WTC11 (cell line): ENCODE results near the gene PIK3CB. TPM values are rescaled to one million over a fixed set of nuclear protein-coding genes. Genes with fewer than 3 reads are reported as not detected.

Experiments
- ATAC-seq: fragments of 200-7000 bp; cut with Tn5 transposase; 2 replicates; pipeline ENCODE4 v1.10.0; 2021; ENCODE audit warnings: mild to moderate bottlenecking, moderate library complexity
- CTCF ChIA-PET: fragments of 300-600 bp; sonication (Branson Sonifier 250); formaldehyde crosslinking; loops from one replicate; lab custom pipeline; 2021; ENCODE audit warnings: antibody characterized with exemption; lab: Charles Lee
- POLR2A ChIA-PET: fragments of 350-600 bp; sonication (Branson Sonifier 250); formaldehyde crosslinking; loops from one replicate; lab custom pipeline; 2021; ENCODE audit warnings: antibody characterized with exemption; lab: Charles Lee
- DNase-seq: peaks from one replicate; pipeline ENCODE4 v3.0.0; 2021; ENCODE audit warnings: low spot score
- H3K27ac Mint-ChIP-seq: 2 replicates; pipeline ENCODE4 v1.8.0; 2021; ENCODE audit warnings: mixed read lengths
- H3K27me3 Mint-ChIP-seq: 2 replicates; pipeline ENCODE4 v1.8.0; 2021; ENCODE audit warnings: low read depth, mild to moderate bottlenecking, moderate library complexity, mixed read lengths
- H3K36me3 Mint-ChIP-seq: 2 replicates; pipeline ENCODE4 v1.8.0; 2021; ENCODE audit warnings: mixed read lengths
- H3K4me1 Mint-ChIP-seq: 2 replicates; pipeline ENCODE4 v1.8.0; 2022; ENCODE audit warnings: mixed read lengths
- H3K4me3 Mint-ChIP-seq: 2 replicates; pipeline ENCODE4 v1.8.0; 2021; ENCODE audit warnings: mild to moderate bottlenecking, moderate library complexity, mixed read lengths
- H3K9me3 Mint-ChIP-seq: 2 replicates; pipeline ENCODE4 v1.8.0; 2021; ENCODE audit warnings: mixed read lengths
- CREB1 ChIP-seq: sonication (generic); formaldehyde crosslinking; IDR thresholded peaks from 2 replicates; pipeline ENCODE4 v1.8.0; 2023; ENCODE audit warnings: mild to moderate bottlenecking, missing genetic modification reagents
- FOXP1 ChIP-seq: sonication (generic); formaldehyde crosslinking; IDR thresholded peaks from 2 replicates; pipeline ENCODE4 v1.8.0; 2022; ENCODE audit warnings: missing genetic modification reagents, mild to moderate bottlenecking, moderate library complexity, borderline replicate concordance
- KAT7 ChIP-seq: sonication (generic); formaldehyde crosslinking; IDR thresholded peaks from 2 replicates; pipeline ENCODE4 v1.8.1; 2023; ENCODE audit warnings: missing genetic modification reagents, mild to moderate bottlenecking, borderline replicate concordance
- MYBL2 ChIP-seq: sonication (generic); formaldehyde crosslinking; IDR thresholded peaks from 2 replicates; pipeline ENCODE4 v1.8.1; 2023; ENCODE audit warnings: mild to moderate bottlenecking, moderate library complexity, missing genetic modification reagents
- NFE2L1 ChIP-seq: sonication (generic); formaldehyde crosslinking; IDR thresholded peaks from 2 replicates; pipeline ENCODE4 v1.8.1; 2023; ENCODE audit warnings: missing genetic modification reagents
- NR2C2 ChIP-seq: sonication (generic); formaldehyde crosslinking; IDR thresholded peaks from 2 replicates; pipeline ENCODE4 v1.8.0; 2022; ENCODE audit warnings: mild to moderate bottlenecking, missing genetic modification reagents
- PRRX2 ChIP-seq: fragments of 250-450 bp; sonication (Bioruptor Pico); IDR thresholded peaks from 2 replicates; pipeline ENCODE4 v1.8.0; 2021; ENCODE audit warnings: mild to moderate bottlenecking
- SP1 ChIP-seq: sonication (generic); formaldehyde crosslinking; conservative IDR thresholded peaks from 2 replicates; pipeline ENCODE4 v1.8.1; 2022; ENCODE audit warnings: missing genetic modification reagents
- TEAD1 ChIP-seq: sonication (generic); formaldehyde crosslinking; IDR thresholded peaks from 2 replicates; pipeline ENCODE4 v1.8.0; 2022; ENCODE audit warnings: mild to moderate bottlenecking, missing genetic modification reagents
- TEAD4 ChIP-seq: sonication (generic); formaldehyde crosslinking; IDR thresholded peaks from 2 replicates; pipeline ENCODE4 v1.8.0; 2022; ENCODE audit warnings: mild to moderate bottlenecking, missing genetic modification reagents
- ZNF121 ChIP-seq: sonication (generic); formaldehyde crosslinking; IDR thresholded peaks from 2 replicates; pipeline ENCODE4 v1.8.0; 2023; ENCODE audit warnings: missing genetic modification reagents
- total RNA-seq: library from RNA; stranded (reverse); gene quantifications from 3 replicates; pipeline ENCODE4 v1.2.3, GENCODE V29; 2021
- TF ChIP-seq, protein P1 (sequence below): sonication (generic); formaldehyde crosslinking; IDR thresholded peaks from 2 replicates; pipeline ENCODE4 v1.8.1; 2022; ENCODE audit warnings: mild to moderate bottlenecking, moderate library complexity, missing genetic modification reagents
- TF ChIP-seq, protein P2 (sequence below): sonication (generic); formaldehyde crosslinking; IDR thresholded peaks from 2 replicates; pipeline ENCODE4 v1.8.1; 2023; ENCODE audit warnings: mild to moderate bottlenecking, moderate library complexity, missing genetic modification reagents
- TF ChIP-seq, protein P3 (sequence below): sonication (generic); formaldehyde crosslinking; IDR thresholded peaks from 2 replicates; pipeline ENCODE4 v1.8.1; 2023; ENCODE audit warnings: mild to moderate bottlenecking, missing genetic modification reagents, borderline replicate concordance
- TF ChIP-seq, protein P4 (sequence below): sonication (generic); formaldehyde crosslinking; IDR thresholded peaks from 2 replicates; pipeline ENCODE4 v1.8.0; 2022; ENCODE audit warnings: mild to moderate bottlenecking, missing genetic modification reagents
- TF ChIP-seq, protein P5 (sequence below): sonication (generic); formaldehyde crosslinking; IDR thresholded peaks from 2 replicates; pipeline ENCODE4 v1.8.1; 2022; ENCODE audit warnings: missing genetic modification reagents, borderline replicate concordance
- TF ChIP-seq, protein P6 (sequence below): sonication (generic); formaldehyde crosslinking; IDR thresholded peaks from 2 replicates; pipeline ENCODE4 v1.8.1; 2023; ENCODE audit warnings: mild to moderate bottlenecking, missing genetic modification reagents
- TF ChIP-seq, protein P7 (sequence below): fragments of 250-450 bp; sonication (Bioruptor Pico); IDR thresholded peaks from 2 replicates; pipeline ENCODE4 v1.9.0; 2021; ENCODE audit warnings: moderate library complexity, mild to moderate bottlenecking, inconsistent platforms, borderline replicate concordance

PIK3CB gene
- total RNA-seq, 1 experiment from 2014 or later = 36.0 TPM

DNA sequence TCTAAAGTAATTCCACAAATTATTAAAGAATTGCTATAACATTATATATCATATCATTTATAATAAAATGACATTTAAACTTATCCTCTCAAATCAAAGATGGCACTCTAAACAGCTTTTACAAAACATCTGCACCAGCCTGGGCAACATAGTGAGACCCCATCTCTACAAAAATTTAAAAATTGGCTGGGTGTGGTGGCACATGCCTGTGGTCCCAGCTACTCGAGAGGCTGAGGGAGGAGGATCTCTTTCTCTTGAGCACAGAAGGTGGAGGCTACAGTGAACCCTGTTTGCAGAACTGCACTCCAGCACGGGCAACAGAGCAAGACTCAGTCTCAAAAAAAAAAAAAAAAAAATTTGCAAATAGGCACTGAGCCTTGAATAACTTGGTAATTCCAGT lies 63.1 kb downstream of the PIK3CB start:
- TF ChIP-seq, protein P1, sequence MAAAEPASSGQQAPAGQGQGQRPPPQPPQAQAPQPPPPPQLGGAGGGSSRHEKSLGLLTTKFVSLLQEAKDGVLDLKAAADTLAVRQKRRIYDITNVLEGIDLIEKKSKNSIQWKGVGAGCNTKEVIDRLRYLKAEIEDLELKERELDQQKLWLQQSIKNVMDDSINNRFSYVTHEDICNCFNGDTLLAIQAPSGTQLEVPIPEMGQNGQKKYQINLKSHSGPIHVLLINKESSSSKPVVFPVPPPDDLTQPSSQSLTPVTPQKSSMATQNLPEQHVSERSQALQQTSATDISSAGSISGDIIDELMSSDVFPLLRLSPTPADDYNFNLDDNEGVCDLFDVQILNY (CRISPR knock-in tag) = no peak
- TF ChIP-seq ZNF121 (peak; percentile 12; the same call in 1 of the 2 replicates), FOXP1 (CRISPR knock-in tag) (no peak), MYBL2 (CRISPR knock-in tag) (no peak)
- H3K4me3 Mint-ChIP-seq = no peak overlapping the region
- peaks cover 13% of the 10 kb centered on the region for H3K4me1 Mint-ChIP-seq
- H3K9me3 Mint-ChIP-seq = peaks cover 25% of the 10 kb centered on the region
- no peaks in the 10 kb centered on the region for H3K27me3 Mint-ChIP-seq
- DNase-seq = no peak
- ChIA-PET CTCF (interaction anchor here (1.0 kb wide), 1 partner anchor 9 kb away, joined by 5 read pairs; no protein-coding TSS in a partner anchor), POLR2A (interaction anchor here (1.7 kb wide), 1 partner anchor 43 kb away, joined by 6 read pairs; no protein-coding TSS in a partner anchor)
- no peak overlapping the region for H3K27ac Mint-ChIP-seq
- ATAC-seq = no peak
- peaks cover 32% of the 10 kb centered on the region for H3K36me3 Mint-ChIP-seq

DNA sequence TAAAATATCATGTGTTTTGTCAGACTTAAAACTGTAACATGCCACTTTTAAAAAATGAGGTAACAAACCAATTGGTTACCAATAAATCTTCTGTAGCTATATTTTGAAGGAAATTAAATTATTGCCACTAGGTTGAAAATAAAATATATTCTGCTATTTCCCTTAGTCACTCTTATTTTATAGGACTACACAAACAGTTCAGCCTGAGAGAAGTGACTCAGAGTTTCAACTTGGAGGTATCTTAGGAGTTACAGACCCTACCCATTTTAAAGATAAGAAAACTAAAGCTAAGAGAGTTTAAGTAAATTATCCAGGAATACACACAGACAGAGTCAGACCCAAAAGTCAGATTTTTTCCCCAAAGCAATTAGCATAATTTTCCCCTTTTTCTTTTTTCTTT lies 65.1 kb downstream of the PIK3CB start:
- Mint-ChIP-seq H3K27me3 (no peaks in the 10 kb centered on the region), H3K36me3 (peaks cover 32% of the 10 kb centered on the region), H3K4me1 (peaks cover 4% of the 10 kb centered on the region), H3K4me3 (no peak overlapping the region), H3K27ac (no peak overlapping the region), H3K9me3 (peaks cover 25% of the 10 kb centered on the region)
- CTCF ChIA-PET = interaction anchor here (2.5 kb wide), 1 partner anchor 146 kb away, joined by 11 read pairs; no protein-coding TSS in a partner anchor
- no peak for DNase-seq
- ATAC-seq = no peak
- TF ChIP-seq, protein P2, sequence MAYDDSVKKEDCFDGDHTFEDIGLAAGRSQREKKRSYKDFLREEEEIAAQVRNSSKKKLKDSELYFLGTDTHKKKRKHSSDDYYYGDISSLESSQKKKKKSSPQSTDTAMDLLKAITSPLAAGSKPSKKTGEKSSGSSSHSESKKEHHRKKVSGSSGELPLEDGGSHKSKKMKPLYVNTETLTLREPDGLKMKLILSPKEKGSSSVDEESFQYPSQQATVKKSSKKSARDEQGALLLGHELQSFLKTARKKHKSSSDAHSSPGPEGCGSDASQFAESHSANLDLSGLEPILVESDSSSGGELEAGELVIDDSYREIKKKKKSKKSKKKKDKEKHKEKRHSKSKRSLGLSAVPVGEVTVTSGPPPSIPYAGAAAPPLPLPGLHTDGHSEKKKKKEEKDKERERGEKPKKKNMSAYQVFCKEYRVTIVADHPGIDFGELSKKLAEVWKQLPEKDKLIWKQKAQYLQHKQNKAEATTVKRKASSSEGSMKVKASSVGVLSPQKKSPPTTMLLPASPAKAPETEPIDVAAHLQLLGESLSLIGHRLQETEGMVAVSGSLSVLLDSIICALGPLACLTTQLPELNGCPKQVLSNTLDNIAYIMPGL (CRISPR knock-in tag) = no peak
- POLR2A ChIA-PET = no interaction called here

DNA sequence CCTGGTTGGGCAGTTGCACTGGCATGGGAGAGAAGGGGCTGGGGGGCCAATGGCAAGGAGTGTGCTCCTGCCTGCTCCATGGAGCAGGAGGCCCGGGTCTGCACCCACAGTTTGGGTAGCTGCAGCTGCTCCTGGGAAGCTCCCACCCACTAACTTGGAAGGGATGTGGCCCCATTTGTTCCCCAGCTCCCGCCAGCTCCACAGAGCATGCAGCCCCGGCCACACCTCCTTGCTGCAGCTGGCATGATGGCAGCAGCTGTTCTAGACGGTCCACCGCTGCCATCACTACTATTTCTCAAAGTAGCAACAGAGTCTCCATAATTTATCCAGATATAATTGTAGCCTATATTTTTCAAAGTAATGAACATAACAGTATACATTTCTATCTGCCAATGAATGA lies 65.8 kb downstream of the PIK3CB start:
- Mint-ChIP-seq H3K4me1 (no peaks in the 10 kb centered on the region), H3K36me3 (peaks cover 32% of the 10 kb centered on the region), H3K9me3 (peaks cover 25% of the 10 kb centered on the region), H3K4me3 (no peak overlapping the region), H3K27me3 (no peaks in the 10 kb centered on the region), H3K27ac (no peak overlapping the region)
- ChIA-PET POLR2A (no interaction called here), CTCF (interaction anchor here (2.5 kb wide), 1 partner anchor 146 kb away, joined by 11 read pairs; no protein-coding TSS in a partner anchor)
- no peak for ATAC-seq
- TF ChIP-seq, protein P3, sequence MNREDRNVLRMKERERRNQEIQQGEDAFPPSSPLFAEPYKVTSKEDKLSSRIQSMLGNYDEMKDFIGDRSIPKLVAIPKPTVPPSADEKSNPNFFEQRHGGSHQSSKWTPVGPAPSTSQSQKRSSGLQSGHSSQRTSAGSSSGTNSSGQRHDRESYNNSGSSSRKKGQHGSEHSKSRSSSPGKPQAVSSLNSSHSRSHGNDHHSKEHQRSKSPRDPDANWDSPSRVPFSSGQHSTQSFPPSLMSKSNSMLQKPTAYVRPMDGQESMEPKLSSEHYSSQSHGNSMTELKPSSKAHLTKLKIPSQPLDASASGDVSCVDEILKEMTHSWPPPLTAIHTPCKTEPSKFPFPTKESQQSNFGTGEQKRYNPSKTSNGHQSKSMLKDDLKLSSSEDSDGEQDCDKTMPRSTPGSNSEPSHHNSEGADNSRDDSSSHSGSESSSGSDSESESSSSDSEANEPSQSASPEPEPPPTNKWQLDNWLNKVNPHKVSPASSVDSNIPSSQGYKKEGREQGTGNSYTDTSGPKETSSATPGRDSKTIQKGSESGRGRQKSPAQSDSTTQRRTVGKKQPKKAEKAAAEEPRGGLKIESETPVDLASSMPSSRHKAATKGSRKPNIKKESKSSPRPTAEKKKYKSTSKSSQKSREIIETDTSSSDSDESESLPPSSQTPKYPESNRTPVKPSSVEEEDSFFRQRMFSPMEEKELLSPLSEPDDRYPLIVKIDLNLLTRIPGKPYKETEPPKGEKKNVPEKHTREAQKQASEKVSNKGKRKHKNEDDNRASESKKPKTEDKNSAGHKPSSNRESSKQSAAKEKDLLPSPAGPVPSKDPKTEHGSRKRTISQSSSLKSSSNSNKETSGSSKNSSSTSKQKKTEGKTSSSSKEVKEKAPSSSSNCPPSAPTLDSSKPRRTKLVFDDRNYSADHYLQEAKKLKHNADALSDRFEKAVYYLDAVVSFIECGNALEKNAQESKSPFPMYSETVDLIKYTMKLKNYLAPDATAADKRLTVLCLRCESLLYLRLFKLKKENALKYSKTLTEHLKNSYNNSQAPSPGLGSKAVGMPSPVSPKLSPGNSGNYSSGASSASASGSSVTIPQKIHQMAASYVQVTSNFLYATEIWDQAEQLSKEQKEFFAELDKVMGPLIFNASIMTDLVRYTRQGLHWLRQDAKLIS = no peak
- TF ChIP-seq CREB1 (CRISPR knock-in tag) (no peak), SP1 (no peak), TEAD4 (no peak), NFE2L1 (CRISPR knock-in tag) (no peak), PRRX2 (CRISPR knock-in tag) (no peak), KAT7 (no peak), TEAD1 (CRISPR knock-in tag) (no peak), NR2C2 (CRISPR knock-in tag) (no peak)
- TF ChIP-seq, protein P4, sequence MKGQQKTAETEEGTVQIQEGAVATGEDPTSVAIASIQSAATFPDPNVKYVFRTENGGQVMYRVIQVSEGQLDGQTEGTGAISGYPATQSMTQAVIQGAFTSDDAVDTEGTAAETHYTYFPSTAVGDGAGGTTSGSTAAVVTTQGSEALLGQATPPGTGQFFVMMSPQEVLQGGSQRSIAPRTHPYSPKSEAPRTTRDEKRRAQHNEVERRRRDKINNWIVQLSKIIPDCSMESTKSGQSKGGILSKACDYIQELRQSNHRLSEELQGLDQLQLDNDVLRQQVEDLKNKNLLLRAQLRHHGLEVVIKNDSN (CRISPR knock-in tag) = no peak
- TF ChIP-seq, protein P5, sequence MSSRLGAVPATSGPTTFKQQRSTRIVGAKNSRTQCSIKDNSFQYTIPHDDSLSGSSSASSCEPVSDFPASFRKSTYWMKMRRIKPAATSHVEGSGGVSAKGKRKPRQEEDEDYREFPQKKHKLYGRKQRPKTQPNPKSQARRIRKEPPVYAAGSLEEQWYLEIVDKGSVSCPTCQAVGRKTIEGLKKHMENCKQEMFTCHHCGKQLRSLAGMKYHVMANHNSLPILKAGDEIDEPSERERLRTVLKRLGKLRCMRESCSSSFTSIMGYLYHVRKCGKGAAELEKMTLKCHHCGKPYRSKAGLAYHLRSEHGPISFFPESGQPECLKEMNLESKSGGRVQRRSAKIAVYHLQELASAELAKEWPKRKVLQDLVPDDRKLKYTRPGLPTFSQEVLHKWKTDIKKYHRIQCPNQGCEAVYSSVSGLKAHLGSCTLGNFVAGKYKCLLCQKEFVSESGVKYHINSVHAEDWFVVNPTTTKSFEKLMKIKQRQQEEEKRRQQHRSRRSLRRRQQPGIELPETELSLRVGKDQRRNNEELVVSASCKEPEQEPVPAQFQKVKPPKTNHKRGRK (CRISPR knock-in tag) = no peak
- TF ChIP-seq, protein P6, sequence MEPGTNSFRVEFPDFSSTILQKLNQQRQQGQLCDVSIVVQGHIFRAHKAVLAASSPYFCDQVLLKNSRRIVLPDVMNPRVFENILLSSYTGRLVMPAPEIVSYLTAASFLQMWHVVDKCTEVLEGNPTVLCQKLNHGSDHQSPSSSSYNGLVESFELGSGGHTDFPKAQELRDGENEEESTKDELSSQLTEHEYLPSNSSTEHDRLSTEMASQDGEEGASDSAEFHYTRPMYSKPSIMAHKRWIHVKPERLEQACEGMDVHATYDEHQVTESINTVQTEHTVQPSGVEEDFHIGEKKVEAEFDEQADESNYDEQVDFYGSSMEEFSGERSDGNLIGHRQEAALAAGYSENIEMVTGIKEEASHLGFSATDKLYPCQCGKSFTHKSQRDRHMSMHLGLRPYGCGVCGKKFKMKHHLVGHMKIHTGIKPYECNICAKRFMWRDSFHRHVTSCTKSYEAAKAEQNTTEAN (CRISPR knock-in tag) = no peak
- TF ChIP-seq, protein P2 (CRISPR knock-in tag) = no peak
- TF ChIP-seq, protein P7, sequence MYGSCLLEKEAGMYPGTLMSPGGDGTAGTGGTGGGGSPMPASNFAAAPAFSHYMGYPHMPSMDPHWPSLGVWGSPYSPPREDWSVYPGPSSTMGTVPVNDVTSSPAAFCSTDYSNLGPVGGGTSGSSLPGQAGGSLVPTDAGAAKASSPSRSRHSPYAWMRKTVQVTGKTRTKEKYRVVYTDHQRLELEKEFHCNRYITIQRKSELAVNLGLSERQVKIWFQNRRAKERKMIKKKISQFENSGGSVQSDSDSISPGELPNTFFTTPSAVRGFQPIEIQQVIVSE (CRISPR knock-in tag) = no peak
- no peak for DNase-seq
